ENCODE results near the gene CCDC197. TPM values are rescaled to one million over a fixed set of nuclear protein-coding genes. Genes with fewer than 3 reads are reported as not detected.

Gene CCDC197
- total and polyA plus RNA-seq, 2 donors (not counting 1 experiment from before 2014, with no cell fraction given): not detected

- 95% methylated on average over 3 of the region's 3 CpGs for WGBS (ENCODE audit: insufficient coverage)
- no peak overlapping the region for H3K4me3 Mint-ChIP-seq
- no peak overlapping the region for H3K4me2 ChIP-seq (replicated peaks; ENCODE audit: low read depth, low read length, poor library complexity, severe bottlenecking)
Observed at GRCh38 chr14:93965946-93966474, 31.1 kb upstream of the CCDC197 start.

More at GRCh38 chr14:93965946-93966474, 31.1 kb upstream of the CCDC197 start:
- Histone ChIP-seq H3K27me3 (replicated peaks in 1 of 4; ENCODE audit: control extremely low read depth in 1 of 4, control insufficient read depth in 3 of 4, insufficient read depth in 4 of 4, low read length in 3 of 4) (no peaks in the 10 kb centered on the region), H3K27ac (ENCODE audit: low read length in 2 of 2) (no peak overlapping the region), H4K20me1 (ENCODE audit: control insufficient read depth, insufficient read depth, low read length, poor library complexity, severe bottlenecking) (no peaks in the 10 kb centered on the region), H3K9me3 (ENCODE audit: control extremely low read depth in 1 of 3, control insufficient read depth in 2 of 3, insufficient read depth in 1 of 3, low read length in 2 of 3) (peaks cover 0 to 5% (median 0%) of the 10 kb centered on the region in 3 donors), H3K79me2 (ENCODE audit: control insufficient read depth, insufficient read depth, low read length) (no peaks in the 10 kb centered on the region), H3K4me1 (ENCODE audit: control insufficient read depth in 2 of 2, insufficient read depth in 2 of 2, low read length in 2 of 2) (peaks cover 88 to 89% of the 10 kb centered on the region in 2 donors), H2AFZ (ENCODE audit: insufficient read depth, low read depth, low read length, poor library complexity, severe bottlenecking) (no peak overlapping the region), H3K36me3 (replicated peaks in 1 of 2; ENCODE audit: control extremely low read depth in 1 of 2, control insufficient read depth in 1 of 2, extremely low read depth in 1 of 2, insufficient read depth in 2 of 2, low read length in 1 of 2) (no peaks in the 10 kb centered on the region), H3K9ac (ENCODE audit: low read length) (no peak overlapping the region), H3K4me3 (ENCODE audit: control extremely low read depth in 1 of 5, extremely low read depth in 1 of 5, insufficient read depth in 1 of 5, low read depth in 2 of 5, low read length in 4 of 5) (no peak overlapping the region)
- intact Hi-C loops (cut with micrococcal nuclease): loop anchor here (10.0 kb wide), 1 partner anchor 761 kb away; the partner anchor contains the start of genes GON7 and UBR7
- CTCF ChIA-PET: interaction anchor here (37.7 kb wide), 1 partner anchor 23 kb away, joined by 1036 read pairs; no protein-coding TSS in a partner anchor
- no peak for DNase-seq
- Mint-ChIP-seq H3K4me1 (peaks cover 93% of the 10 kb centered on the region), H3K9me3 (ENCODE audit: insufficient read depth) (peaks cover 3% of the 10 kb centered on the region), H3K27me3 (no peaks in the 10 kb centered on the region), H3K27ac (peak overlapping the region; percentile 62)
- POLR2A ChIA-PET: no interaction called here
- TF ChIP-seq CTCF (IDR thresholded peaks at IDR 0.05) (no peak), EZH2 (IDR thresholded peaks at IDR 0.05; ENCODE audit: borderline replicate concordance, insufficient read depth, low read depth, low read length, poor library complexity, severe bottlenecking) (no peak)
- no peak for ATAC-seq (ENCODE audit: low read depth)

All from B cell (primary cell).